Measurements from ENCODE around the gene DMBT1. TPM values are rescaled to one million over a fixed set of nuclear protein-coding genes. Genes with fewer than 3 reads are reported as not detected.

The DMBT1 gene
- total RNA-seq, 2 experiments from 2014 or later: not detected

DNA sequence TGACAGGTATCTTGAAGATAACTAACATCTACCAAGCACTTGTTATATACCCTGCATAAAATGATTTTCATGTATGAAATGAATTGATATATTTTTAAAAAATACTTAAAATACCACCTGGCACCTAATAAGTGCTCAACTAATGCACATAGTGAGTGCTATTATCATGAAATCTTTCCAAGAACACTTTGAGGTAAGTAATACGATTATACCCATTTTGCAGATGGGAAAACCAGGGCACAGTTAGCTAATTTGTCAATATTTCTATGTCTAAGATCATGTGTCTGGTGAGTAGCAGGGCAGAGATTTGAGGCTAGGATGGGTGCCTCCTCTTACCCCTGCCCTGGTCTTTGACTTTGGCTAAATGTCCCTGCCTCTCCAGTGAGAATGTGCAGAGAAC lies 6.1 kb downstream of the DMBT1 start:
- Histone ChIP-seq H3K9me3 (ENCODE audit: control insufficient read depth in 1 of 2, insufficient read depth in 1 of 2, low read length in 2 of 2) (no peaks in the 10 kb centered on the region), H3K4me1 (ENCODE audit: insufficient read depth, low read length) (peaks cover 4% of the 10 kb centered on the region), H3K4me3 (ENCODE audit: low read length) (no peak overlapping the region), H3K36me3 (ENCODE audit: insufficient read depth, low read length) (no peaks in the 10 kb centered on the region), H3K27ac (ENCODE audit: low read depth in 1 of 2, low read length in 2 of 2) (no peak overlapping the region), H3K27me3 (ENCODE audit: control insufficient read depth in 1 of 2, insufficient read depth in 2 of 2, low read length in 2 of 2) (peaks cover 5 to 15% of the 10 kb centered on the region in 2 experiments)
- intact Hi-C loops (cut with DNase I, micrococcal nuclease): loop anchor here (2.0 to 10.0 kb wide), 5 partner anchors 56 to 992 kb away; no protein-coding TSS in a partner anchor
- H3K4me1 Mint-ChIP-seq (ENCODE audit: low read depth): peaks cover 10% of the 10 kb centered on the region
- H3K27me3 Mint-ChIP-seq: peaks cover 33% of the 10 kb centered on the region
- no peak overlapping the region for H3K27ac Mint-ChIP-seq
- no peaks in the 10 kb centered on the region for H3K36me3 Mint-ChIP-seq (ENCODE audit: low read depth)
- CTCF ChIA-PET: interaction anchor here (1.3 to 2.0 kb wide), 3 partner anchors 25 to 51 kb away, joined by 4 to 7 read pairs (median 4); no protein-coding TSS in a partner anchor
- no peak overlapping the region for H3K4me3 Mint-ChIP-seq
- no peak for DNase-seq
- no peaks in the 10 kb centered on the region for H3K9me3 Mint-ChIP-seq
- TF ChIP-seq, protein P1, sequence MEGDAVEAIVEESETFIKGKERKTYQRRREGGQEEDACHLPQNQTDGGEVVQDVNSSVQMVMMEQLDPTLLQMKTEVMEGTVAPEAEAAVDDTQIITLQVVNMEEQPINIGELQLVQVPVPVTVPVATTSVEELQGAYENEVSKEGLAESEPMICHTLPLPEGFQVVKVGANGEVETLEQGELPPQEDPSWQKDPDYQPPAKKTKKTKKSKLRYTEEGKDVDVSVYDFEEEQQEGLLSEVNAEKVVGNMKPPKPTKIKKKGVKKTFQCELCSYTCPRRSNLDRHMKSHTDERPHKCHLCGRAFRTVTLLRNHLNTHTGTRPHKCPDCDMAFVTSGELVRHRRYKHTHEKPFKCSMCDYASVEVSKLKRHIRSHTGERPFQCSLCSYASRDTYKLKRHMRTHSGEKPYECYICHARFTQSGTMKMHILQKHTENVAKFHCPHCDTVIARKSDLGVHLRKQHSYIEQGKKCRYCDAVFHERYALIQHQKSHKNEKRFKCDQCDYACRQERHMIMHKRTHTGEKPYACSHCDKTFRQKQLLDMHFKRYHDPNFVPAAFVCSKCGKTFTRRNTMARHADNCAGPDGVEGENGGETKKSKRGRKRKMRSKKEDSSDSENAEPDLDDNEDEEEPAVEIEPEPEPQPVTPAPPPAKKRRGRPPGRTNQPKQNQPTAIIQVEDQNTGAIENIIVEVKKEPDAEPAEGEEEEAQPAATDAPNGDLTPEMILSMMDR (IDR thresholded peaks at IDR 0.05): no peak
- no peak for ATAC-seq (ENCODE audit: poor library complexity)
- POLR2A ChIA-PET: no interaction called here

DNA sequence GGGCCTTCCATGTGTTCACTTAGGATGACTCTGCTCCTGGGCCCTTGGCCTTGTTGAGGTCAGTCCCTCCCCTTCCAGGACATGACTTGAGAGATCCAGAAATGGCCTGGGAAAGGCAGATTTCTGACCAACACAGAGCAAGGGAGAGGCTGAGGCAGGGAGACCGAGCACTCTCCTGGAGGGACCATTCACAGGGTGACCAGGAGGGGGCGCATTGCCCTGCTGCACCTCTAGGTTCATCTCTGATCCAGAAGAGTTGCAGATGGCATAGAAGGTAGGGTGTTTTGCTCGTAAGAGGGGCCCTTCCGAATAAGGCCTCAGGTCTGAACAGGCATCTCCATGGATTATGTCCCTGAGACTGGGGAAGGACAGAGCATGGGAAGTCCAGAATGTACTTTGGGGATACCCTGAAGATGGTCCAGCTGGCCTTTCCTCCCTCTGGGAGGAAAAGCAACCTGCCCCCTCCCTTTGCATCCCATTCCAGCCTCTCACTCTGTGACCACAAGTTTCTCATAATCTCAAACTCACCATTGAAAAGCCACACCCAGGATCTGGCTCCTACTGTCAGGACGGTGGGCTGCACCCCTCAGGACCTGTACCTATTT lies 6.6 kb downstream of the DMBT1 start:
- Mint-ChIP-seq H3K4me1 (ENCODE audit: low read depth) (peaks cover 6% of the 10 kb centered on the region), H3K27ac (no peak overlapping the region), H3K27me3 (peaks cover 38% of the 10 kb centered on the region), H3K36me3 (ENCODE audit: low read depth) (no peaks in the 10 kb centered on the region), H3K9me3 (no peaks in the 10 kb centered on the region), H3K4me3 (no peak overlapping the region)
- Histone ChIP-seq H3K9me3 (ENCODE audit: control insufficient read depth in 1 of 2, insufficient read depth in 1 of 2, low read length in 2 of 2) (no peaks in the 10 kb centered on the region), H3K4me3 (ENCODE audit: low read length) (no peak overlapping the region), H3K27me3 (ENCODE audit: control insufficient read depth in 1 of 2, insufficient read depth in 2 of 2, low read length in 2 of 2) (peaks cover 5 to 15% of the 10 kb centered on the region in 2 experiments), H3K4me1 (ENCODE audit: insufficient read depth, low read length) (peaks cover 4% of the 10 kb centered on the region), H3K27ac (ENCODE audit: low read depth in 1 of 2, low read length in 2 of 2) (no peak overlapping the region), H3K36me3 (ENCODE audit: insufficient read depth, low read length) (no peaks in the 10 kb centered on the region)
- intact Hi-C loops (cut with DNase I, micrococcal nuclease): loop anchor here (2.0 to 10.0 kb wide), 5 partner anchors 56 to 992 kb away; no protein-coding TSS in a partner anchor
- TF ChIP-seq, protein P1 (IDR thresholded peaks at IDR 0.05): no peak
- DNase-seq: peak in 7 of 14 experiments; percentile 12 to 56 (median 21)
- no peak for ATAC-seq (ENCODE audit: poor library complexity)
- POLR2A ChIA-PET: no interaction called here
- CTCF ChIA-PET: no interaction called here

DNA sequence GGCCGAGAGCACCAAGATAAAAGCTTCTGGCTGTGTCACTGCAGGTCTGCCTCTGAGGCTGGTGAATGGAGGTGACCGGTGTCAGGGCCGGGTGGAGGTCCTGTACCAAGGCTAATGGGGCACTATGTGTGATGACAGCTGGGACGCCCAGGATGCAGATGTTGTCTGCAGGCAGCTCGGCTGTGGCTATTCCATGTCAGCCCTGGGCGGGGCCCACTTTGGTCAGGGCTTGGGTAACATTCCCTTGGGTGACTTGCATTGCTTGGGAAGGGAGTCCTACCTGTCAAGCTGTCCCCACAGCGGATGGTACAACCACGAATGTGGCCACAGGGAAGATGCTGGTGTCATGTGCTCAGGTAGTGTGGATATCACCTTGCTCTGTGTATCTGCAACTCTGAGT lies 8.0 kb downstream of the DMBT1 start:
- TF ChIP-seq, protein P1 (IDR thresholded peaks at IDR 0.05): no peak
- H3K9me3 Mint-ChIP-seq: no peaks in the 10 kb centered on the region
- ChIA-PET POLR2A (no interaction called here), CTCF (no interaction called here)
- DNase-seq (no peak), ATAC-seq (ENCODE audit: poor library complexity) (no peak)
- H3K27me3 Mint-ChIP-seq: peaks cover 44% of the 10 kb centered on the region
- H3K4me3 ChIP-seq (ENCODE audit: low read length): no peak overlapping the region
- peaks cover 4% of the 10 kb centered on the region for H3K4me1 ChIP-seq (ENCODE audit: insufficient read depth, low read length)
- H3K27ac ChIP-seq (ENCODE audit: low read depth in 1 of 2, low read length in 2 of 2): no peak overlapping the region
- peaks cover 5 to 15% of the 10 kb centered on the region in 2 experiments for H3K27me3 ChIP-seq (ENCODE audit: control insufficient read depth in 1 of 2, insufficient read depth in 2 of 2, low read length in 2 of 2)
- H3K4me3 Mint-ChIP-seq: no peak overlapping the region
- no peaks in the 10 kb centered on the region for H3K9me3 ChIP-seq (ENCODE audit: control insufficient read depth in 1 of 2, insufficient read depth in 1 of 2, low read length in 2 of 2)
- no peaks in the 10 kb centered on the region for H3K36me3 ChIP-seq (ENCODE audit: insufficient read depth, low read length)
- intact Hi-C loops (cut with DNase I, micrococcal nuclease): loop anchor here in 1 of 2 experiments (5.0 to 10.0 kb wide), 2 partner anchors 131 to 986 kb away; no protein-coding TSS in a partner anchor
- H3K27ac Mint-ChIP-seq: no peak overlapping the region
- H3K36me3 Mint-ChIP-seq (ENCODE audit: low read depth): no peaks in the 10 kb centered on the region
- peaks cover 6% of the 10 kb centered on the region for H3K4me1 Mint-ChIP-seq (ENCODE audit: low read depth)

All from CD4-positive, alpha-beta T cell (primary cell).